MV-4-11 (cell line): ENCODE results near the gene PAX3.

Source experiments
- DNase-seq: peaks from one replicate; lab custom pipeline; 2025; lab: John Stamatoyannopoulos, UW

PAX3 gene

DNA sequence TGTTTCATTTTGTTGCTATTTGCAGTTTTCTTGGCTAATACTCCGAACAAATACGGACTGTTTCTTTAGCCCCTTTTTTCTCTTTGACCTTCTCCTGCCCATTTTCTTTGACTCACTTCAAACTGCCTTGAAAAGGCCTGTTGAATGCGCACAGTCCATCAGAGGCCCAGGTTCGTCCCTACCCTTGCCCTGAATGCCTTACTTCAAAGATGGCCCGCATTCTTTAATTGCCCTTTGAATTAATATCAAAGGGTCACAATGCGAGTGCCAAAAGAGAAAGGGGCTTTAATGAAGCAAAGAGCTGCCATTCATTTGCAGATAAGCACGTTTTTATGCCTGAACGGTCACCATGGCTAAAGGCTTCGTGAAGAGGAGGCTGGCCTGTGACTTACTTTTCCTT lies 29.7 kb downstream of the PAX3 start:
- DNase-seq, result no peak

DNA sequence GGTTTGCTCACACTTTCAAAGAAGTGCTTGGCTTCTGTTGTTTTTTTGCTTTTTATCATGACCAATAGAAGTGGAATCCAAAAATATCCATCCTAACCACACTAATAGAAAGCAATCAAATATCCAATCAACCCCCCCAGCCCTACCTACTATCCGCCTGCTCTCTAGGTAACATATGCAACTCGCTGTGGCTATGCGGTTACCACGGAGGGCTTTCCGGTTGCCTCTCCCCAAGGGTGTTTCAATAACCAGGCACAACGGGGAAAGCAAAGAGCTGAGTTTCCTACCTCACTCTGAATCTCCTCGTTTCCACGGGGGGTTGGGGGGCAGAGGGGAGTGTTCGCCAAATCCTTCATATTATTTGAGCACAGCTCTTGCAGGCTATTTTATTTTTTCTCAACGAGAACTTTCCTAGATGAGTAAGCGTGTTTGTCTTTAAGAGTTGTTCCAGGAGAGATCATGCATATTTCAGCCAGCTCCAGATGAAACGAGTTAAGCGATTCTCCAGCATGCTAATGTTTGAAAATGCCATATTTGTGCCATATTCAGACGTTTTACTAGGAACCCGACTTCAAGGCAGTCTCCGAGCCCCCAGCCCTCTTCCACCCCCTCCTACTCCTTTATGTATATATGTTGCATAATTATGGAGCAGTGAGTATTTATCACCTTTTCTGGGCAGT lies 30.3 kb downstream of the PAX3 start:
- no peak for DNase-seq

DNA sequence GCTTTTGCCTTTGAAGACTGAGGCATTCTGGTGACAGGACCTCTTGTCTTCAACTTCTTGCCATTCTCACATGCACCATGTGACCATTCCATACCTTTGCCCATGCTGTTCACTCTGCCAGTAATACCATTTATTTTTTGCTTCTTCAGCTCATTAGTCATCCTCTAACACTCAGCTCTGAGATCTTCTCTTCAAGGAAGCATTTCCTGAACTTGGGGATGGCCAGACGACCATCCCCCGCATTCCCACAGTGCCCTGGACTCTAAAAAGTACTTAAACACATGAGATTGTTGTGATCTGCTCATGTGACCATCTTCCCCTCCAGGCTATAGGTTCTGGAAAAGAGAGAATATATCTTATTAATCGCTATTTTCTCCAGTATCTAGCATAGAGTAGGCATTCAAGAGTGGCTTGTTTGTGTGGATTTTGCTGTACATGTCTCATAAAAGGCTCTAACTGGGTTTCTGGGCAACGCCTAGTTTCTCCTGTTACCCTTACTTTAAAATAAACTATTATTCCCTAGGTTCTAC lies 33.9 kb downstream of the PAX3 start:
- DNase-seq, result no peak

DNA sequence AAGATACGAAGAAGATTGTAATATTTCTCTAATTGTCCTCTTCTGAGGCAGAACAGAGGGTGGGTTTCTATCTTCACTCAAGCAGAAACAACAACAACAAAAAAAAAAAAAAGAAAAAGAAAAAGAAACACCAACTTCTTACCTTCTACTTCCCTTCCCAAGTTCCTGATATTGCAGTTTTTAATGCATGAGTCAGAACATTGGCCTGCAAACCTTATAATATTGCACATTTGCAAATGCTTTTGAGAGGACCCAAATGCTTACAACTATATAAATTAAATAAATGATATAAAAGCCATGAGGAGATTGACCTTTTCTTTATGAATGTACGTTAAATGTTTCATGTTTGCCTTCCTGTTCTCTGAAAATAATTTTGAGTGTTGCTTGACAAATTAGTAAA lies 37.3 kb downstream of the PAX3 start:
- DNase-seq, result no peak

DNA sequence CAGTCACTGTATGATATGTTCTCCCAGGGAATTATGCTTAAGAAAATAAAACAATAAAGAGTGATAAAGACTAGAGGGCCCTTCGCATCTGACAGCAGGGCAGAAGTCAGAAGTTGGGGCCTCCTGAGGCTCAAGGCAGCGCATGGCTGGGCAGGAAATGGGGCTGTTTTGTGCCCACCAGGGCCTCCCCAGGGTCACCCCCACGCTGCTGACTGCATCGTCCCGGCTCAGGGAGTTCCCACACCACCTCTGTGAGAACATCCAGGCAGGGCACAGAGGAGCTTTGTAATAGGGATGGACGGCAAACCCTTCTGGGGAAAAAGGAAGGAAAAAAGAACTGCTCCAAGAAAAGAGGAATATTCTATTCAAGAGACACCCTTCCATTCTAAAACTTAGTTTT lies 41.2 kb downstream of the PAX3 start:
- no peak for DNase-seq

DNA sequence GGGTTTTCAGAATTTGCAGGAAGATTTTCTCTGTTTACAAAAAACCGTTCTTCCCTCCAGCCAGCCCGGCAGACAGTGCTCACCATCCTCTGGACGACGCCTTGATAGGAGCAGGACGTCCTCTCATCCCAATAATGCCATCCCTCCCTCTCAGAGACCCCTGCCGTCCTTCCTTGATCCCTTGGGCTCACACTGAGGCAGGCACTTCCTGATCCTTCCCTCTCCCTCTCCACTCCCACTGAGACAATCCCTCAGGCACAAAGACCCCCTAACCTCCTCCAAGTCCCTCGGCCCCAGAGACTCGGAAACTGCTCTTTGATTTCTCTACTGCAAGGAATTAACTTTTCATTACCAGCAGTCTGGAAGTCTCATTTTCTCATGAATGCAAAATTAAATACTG lies 42.5 kb downstream of the PAX3 start:
- no peak for DNase-seq

DNA sequence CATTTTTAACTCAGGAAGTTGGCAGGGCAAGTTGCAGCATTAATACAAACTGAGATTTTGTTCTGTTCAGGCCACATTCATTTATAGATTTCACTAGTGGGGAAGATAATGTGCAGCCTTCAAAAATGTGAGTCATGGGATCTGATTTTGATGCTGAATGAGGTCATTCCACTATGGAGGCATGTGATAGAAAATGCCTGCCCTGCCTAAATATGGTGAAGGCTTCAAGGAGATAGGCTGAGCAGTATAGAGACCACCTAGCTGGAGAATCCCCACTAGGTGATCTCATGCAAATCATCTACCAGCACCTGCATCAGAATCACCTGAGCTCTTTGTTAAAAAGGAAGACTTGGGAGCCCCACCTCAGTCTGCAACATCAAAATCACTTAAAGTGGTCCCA lies 43.7 kb downstream of the PAX3 start:
- DNase-seq, result no peak

DNA sequence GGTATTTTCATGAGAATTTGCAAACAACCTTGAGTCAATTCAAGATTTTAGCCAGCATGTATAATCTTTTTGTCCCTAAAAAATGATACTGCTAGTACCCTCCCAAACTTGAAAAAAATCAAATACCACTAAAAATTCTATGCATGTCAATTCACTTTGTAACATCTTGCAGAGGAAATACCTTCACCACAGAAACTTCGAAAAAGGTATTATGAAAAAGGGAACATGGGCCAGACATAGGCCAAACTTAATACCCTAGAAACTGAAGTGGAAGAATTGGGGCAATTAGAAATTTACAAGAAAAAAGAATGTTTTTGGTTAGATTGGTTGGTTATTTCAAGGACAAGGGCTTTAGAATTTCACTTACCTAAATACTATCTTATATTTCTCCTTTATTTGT lies 48.5 kb downstream of the PAX3 start:
- no peak for DNase-seq

DNA sequence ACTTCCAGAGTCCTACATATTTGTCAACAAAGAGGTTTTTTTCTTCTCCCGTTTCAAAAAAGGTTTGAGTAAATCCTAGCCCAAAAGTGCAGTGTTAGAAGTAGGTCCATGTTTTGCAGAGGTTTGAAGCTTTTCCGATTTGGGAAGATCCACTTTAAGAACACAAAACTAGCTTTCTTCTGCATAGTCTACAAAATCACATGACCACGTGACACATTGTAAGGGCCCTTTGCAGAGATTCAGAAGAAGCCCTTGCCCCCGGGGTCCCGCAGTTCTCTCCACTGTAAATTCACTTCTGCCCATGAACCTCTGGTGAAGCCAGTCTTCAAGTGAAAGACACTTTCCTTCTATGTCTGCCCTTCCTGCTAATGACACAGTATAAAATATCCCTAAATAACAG lies 49.4 kb downstream of the PAX3 start:
- DNase-seq, result no peak

DNA sequence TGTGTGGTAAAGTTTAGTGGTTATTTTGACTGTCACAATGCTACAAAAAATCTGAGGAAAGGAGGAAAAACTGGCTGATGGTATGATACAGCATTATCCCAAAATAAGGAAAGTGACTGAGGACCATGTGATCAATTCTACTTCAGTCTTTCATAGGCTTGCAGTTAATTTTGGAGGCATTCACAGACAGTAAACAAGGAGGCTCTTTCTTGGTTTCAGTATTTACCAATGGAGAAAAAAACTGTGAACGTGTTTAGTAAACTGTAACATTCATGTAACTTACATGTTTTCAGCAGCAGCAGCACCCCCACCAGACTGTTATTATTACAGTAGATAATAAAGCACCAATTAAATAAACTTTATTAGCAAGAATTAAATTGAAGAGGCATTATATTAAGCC lies 50.0 kb downstream of the PAX3 start:
- DNase-seq, result no peak

DNA sequence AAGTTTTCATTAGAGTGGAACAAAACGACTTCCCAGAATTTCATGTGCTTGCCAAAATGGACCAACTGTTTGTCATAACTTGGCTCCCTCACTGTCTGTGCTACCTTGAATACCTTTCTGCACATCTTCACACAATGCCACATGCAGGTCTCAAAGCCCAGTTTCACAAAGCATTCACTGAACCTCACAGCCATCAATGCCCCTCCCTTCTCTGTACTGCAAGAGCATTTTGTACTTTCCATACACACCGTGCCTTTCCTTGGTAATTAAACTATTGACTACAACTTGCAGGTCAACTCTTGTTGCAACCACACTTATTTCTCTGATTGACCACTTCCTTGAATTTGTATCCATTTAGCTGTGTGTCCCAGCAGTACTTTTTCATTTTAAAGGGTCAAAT lies 50.5 kb downstream of the PAX3 start:
- no peak for DNase-seq

DNA sequence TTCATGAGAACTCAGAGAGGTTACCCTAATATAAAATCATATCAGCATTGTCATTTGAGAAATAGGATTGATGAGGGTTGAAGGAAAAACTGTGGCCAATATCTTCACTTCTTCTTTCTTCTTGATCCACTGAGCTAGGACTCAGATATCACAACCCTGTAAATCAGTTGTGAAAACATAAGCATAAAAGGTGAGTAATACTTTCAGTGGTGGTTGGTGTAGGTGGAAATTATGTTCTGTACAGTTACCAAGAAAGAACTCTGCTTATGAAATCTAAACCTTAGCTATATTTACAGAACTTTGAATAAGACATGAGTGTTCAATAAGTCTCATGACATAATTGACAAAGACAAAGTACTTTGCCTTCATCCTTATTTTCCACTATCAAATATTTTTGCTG lies 56.3 kb downstream of the PAX3 start:
- DNase-seq, result no peak

DNA sequence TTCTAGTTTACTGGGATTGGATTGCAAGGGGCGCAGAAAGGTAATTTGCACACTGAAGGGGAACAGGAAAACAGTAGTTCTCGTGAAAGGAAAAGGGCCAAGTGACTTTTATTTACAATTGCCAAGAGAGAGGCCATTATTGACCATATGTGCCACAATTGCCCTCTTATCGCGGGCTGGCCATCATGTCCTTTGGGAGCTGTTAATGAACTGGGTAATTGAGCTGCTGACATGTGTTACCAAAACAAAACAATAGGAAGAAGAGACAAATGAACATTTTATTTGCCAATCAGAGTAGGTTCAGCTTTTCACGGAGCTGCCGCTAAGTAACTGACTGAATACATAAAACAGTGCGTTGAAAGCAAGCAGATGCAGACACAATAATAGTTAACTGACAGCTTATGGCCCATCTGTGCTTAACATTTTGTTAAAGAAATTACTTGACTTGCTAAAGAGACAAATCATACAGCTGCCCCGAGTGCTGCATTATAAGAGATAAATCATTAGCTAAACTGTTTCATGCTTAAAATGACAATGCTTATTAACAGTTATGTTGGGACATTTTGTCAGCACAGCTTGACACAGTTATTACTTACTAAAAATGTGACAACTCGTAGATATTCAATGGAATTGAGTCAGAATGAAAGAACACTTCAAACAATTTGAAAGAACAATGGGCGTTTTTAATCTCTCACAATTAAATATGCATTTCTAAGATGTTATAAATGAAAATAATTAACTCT lies 57.5 kb downstream of the PAX3 start:
- DNase-seq, result no peak

DNA sequence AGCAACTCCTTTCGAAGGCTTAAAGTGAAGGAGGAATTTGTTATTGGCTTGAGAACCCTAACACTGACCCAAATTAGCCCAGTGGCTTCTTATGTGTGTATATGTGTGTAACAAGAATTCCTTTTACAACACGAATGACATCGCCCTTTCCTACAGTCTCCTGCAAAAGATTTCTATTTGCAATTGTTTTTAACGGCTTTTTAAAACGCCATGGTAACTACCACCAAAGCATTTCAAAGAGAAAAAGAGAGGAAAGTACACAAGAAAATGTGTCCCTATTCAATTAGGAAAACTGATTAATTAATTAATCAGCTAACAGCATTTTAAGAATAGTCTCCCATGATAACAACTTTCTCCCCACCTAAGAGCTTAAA lies 58.1 kb downstream of the PAX3 start:
- no peak for DNase-seq

DNA sequence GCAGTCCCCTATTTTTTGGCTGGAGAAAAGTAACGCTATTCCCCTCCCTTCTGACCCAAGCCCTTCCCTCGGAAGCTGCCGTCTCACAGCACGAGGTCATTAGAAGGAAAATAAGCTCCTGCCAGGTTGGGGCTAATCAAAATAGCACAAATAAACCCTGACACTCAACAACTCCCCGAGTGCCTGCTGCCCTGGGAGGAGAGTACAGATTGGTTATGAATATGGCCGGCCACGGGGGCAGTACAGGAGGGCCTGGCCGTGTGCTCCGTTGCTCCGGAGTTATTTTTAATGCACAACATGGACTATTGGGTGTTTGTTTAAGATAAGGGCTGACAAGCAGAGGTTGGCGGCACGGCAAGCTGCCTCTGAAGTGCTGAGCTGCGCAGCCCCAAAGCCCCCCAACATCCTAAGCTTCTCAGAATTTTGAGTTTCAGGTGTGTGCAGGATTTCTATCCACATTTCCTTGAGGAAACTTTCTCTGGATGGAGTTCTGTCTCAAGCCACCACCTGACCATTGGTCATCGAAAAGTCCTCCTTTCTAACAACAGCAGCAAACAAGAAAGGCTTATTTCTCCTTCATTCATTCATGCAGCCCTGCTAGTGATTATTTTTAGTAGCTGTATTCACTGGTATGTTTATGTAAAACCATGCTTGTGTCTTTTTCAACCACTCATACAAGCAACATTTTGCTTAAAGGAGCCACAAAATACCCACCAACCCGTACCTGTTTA lies 58.7 kb downstream of the PAX3 start:
- no peak for DNase-seq

DNA sequence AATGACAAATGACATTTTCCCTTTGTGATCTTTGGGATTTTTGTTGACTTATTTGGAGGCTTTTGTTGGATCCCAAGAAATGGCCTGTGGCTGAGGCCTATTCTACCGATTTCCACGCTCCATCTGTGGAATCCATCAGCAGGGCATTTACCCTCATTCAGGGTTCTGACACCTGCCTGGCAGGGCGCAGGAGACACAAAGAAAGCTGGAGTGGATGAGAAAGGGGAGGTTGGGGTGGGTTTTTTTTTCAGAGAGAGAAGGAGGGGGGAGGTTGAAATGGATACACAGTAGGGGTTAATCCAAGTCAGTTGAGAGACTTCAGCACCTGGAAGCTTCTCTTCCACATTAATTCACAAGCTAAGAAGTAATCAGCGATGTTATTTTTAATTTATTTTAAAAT lies 59.7 kb downstream of the PAX3 start:
- no peak for DNase-seq

DNA sequence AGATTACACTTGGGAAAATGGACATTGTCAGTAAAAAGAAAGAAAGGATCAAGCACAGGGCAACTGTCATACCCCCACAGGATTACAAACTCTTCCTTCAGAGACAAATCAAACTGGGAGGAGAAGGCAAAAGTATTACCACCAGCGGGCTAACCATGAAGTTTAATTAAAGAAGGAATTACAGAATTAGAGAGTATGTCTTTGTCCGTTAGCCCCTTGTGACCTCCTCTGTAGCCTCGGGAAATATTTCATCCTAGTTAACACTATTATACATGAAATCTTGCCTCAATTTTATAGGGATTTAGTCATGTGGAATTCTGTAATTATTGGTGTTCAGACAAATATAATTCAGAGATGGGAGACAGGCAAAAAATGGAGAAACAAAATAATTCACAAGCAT lies 60.7 kb downstream of the PAX3 start:
- DNase-seq, result no peak

DNA sequence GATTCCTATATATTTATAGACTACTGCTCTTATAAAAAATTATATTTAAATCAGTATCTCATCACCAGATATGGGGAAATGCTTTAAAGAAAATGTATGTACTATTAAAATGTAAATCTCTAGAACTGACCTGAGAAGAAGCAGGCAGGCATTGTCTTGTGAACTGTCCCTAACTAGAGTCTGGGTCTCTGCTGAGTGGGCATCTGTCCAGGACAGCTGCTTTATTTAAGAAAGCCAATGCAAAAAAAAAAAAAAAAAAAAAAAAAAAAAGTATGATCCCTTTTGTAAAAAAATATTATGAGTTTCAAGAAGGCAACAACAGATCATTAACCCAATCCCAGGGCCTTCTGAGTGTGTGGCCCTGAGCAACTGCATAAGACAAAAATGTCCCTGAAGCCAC lies 66.0 kb downstream of the PAX3 start:
- DNase-seq, result no peak

DNA sequence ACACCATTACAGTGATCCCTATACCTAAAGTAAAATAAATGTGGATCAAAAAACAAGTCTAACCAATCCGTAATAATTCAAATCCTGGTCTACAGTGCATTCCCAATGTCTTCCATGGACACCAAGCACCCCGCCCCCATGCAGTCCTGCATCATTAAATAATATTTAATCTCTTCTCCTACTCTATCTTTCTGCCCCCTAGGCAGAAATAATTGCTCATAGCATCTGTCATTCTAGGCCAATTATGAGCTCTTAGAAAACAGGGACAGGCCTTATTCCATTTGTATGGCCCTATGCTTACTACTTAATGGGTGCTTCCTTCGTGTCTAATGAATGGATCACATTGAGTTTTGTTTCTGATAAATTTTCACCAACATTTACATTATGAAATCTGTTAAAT lies 66.4 kb downstream of the PAX3 start:
- DNase-seq, result no peak

DNA sequence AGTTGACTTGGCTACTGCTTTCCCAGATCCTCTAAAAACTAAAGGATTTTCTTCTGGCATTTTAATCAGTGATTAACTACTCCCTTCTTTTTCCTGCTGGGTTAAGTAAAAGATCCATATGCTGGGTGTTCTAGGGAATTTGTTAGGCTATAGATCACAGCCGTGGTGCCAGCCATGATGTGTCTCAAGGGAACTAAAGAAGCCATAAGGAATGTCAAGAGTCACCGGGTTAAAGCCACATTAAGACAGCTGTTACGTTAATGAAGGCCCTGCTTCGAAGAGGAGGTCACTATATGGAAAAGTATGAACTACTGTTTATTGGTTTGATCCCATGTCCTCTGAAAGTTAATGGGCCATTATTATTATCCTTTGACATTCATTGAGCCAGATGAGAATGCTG lies 70.7 kb downstream of the PAX3 start:
- DNase-seq, result no peak

DNA sequence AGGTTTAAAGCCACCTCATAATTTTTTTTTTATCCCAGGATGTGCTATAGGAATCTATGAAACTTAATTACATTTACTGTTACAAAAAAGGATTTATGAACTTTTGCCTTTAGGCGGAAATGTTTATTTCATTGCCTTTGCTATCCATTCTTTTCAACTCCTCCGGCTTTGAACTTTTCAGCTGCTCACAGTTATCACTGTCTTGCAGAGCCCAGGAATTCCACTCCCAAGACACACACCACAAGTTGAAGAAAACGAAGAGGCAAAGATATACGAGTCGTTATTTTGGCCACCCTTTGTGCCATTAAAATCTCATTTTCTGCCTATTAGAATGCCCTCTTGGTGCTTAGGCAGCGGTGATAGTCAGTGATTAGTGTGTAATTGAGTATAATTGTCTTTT lies 80.0 kb downstream of the PAX3 start:
- DNase-seq, result no peak

DNA sequence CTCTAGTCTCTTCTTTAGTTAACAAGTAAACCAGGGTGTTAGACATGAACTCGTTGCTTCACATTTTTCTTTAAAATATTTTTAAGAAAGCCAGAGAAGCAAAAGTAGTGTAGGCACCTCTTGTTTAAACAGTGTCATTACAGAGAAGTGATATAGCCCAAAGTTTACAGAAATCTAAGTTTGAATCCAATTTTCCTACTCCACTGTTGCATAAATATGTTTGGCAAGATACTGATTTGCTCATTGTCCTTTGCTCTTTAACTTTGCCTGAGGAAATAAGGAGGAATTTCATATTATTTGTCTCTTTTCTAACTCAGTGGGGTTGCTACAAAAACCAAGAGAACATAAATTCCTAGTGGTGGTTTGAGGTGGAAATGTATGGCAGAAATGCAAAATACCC lies 81.1 kb downstream of the PAX3 start:
- DNase-seq, result no peak

DNA sequence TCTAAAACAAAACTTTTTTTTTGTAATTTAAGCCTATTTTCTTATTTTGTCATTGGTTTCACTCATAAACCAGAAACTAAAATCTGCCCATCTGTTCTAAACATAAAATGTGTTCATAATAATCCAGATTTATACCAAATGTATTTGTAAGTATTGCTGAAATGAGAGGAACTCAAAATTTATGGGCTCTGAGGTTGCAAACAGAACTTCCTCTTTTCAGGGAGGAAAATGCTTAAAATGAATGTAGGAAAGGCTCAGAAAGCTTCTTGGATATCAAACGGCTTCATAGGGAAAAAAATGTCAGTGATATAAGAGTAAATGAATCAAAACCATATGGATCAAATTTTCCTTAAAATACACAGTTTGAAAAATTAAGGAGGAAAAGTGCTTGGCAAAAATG lies 83.9 kb downstream of the PAX3 start:
- peak; percentile 11 for DNase-seq
